RCC 7860 (cell line): Measurements from ENCODE around the gene CD69.
A peak's percentile ranks its signal among the peaks of the same experiment; 100 is the strongest.

Source experiments
- DNase-seq: peaks from one replicate; pipeline ENCODE4 v3.0.0-alpha.2; 2015; ENCODE audit warnings: low spot score
- FAIRE-seq: peaks from 2 replicates; lab custom pipeline; 2012; peaks lifted over from hg19 to GRCh38; lab: Jason Lieb, UNC

Gene CD69

DNA sequence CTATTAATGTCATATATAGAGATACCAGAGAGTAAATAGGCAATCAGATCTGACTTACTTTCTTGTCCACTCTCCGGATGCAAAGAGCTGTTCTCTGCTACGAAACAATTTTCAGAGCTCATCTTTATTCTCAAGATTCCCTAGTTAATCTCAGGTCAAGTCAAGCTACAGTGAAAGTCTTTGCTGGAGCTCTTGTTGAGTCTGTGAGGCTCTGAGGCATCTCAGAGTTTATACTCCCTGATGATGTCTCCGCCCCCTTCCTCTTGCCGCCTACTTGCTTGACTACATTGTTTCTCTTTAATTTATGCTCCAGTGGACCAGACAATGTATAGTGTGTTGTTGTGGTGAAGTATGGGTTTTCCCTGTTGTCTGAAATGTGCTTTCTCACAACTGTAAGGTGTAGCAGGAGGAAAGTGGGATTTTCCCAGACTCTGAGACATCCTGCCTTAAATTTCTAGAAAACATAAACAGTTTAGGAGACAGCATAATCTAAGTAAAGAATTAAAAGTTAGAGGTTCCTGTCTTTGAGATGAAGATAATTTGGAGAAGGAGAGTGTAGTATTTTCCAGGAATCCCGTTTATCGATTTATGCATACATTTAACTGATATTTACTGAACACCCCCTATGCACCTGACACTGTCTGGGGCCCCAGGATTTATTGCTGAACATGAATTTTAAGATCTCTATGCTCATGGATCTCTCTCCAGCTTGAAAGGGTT lies at the start of gene CD69:
Gene CD69, minus strand, starts transcription at position 203 of the 720 bp plus-strand sequence. Its CDS starts 81 bp downstream, at position 122.
- DNase-seq: peak; percentile 6
- no peak for FAIRE-seq

DNA sequence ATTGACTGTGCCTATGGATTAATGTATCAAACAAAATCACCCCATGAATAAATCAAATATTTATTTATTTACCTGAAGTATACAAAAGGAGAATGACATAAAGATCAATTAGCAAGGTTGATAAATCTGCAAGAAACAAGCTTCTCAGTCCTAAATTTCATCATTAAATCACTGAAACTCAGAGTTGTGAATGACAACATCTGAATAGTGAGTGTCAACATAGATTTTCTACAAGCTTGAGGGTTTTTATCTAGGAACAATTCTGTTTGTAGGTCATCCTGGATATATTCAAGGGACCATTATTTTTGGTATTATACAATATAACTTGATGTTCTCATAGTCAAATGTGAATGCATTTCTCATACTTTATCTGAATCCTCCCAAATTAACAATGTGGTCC lies 49.2 kb upstream of the CD69 start:
- no peak for FAIRE-seq
- no peak for DNase-seq

DNA sequence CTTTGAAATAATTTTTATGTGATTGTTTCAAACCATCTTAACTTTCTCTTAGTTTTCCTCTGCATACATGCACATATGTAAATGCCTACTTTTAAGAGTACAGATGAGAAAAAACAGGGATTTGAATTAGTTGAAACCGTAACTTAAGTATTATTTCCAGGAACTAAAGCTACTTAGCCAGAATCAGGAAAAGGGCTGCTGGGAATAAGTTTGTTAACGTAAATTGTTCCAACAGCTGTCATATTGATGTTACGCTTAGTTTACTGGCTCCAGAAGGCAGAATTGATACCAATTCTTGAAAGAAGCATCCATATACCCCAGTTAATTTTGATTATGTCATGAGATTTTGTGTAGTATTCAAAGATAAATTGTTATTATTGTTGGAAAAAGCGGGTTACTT lies 48.6 kb upstream of the CD69 start:
- FAIRE-seq (no peak), DNase-seq (no peak)

DNA sequence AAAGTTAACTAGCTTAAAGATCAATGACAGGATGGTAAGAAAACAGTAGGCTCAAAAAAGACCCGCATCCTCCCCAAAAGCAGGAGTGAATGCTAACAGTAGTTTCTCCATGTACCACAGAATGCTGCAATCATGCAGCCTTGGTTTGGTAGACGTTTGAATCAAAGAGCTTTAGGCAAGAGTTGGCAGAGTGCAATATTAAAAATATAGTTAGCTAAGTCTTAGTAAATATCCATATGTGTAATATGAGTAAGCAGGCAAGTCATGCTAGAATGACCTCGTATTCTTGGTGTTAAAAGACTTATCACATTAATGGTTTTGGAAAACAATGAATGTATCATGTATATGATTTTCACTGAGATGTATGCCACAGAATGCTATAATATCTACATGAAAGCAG lies 47.8 kb upstream of the CD69 start:
- FAIRE-seq (no peak), DNase-seq (no peak)

DNA sequence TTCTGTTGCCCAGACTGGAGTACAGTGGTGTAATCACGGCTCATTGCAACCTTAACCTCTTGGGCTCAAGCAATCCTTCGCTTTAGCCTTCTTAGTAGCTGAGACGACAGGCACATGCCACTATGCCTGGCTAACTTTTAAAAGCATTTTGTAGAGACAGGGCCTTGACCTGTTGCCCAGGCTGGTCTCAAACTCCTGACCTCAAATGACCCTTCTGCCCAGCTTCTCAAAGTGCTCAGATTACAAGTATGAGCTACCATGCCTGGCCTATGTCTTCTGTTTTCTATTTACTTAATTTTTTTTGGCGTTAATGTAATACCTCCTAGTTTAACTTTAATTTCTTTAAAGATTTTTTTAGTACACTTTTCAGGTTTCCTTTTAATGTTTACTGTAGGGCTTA lies 46.0 kb upstream of the CD69 start:
- no peak for FAIRE-seq
- no peak for DNase-seq

DNA sequence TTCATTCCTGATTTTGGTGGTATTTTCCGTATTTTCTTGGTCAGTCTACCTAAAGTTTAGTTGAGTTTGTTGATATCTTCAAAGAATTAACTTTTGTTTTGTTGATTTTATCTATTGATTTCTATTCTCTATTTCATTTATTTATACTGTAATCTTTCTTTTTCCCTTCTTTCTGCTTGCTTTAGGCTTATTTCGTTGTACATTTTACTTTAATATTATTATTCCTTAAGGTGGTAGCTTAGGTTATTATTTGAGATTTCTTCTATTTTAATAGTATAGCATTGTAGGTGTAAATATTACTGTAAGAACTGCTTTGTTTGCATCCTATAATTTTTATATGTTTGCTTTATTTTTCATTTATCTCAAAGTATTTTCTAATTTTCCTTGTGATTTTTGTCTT lies 45.2 kb upstream of the CD69 start:
- DNase-seq (no peak), FAIRE-seq (no peak)

DNA sequence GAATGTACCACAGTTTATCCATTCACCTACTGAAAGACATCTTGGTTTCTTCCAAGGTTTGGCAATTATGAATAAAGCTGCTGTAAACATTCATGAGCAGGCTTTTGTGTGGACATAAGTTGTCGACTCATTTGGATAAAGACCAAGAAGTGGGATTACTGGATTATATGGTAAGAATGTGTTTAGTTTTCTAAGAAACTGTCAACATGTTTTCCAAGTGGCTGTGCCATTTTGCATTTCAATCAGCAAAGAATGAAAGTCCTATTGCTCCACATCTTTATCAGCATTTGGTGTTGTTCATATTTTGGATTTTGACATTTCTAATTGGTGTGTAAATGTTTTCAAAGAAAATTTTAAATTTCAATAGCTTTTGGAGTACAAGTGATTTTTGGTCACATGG lies 39.3 kb upstream of the CD69 start:
- no peak for FAIRE-seq
- no peak for DNase-seq

DNA sequence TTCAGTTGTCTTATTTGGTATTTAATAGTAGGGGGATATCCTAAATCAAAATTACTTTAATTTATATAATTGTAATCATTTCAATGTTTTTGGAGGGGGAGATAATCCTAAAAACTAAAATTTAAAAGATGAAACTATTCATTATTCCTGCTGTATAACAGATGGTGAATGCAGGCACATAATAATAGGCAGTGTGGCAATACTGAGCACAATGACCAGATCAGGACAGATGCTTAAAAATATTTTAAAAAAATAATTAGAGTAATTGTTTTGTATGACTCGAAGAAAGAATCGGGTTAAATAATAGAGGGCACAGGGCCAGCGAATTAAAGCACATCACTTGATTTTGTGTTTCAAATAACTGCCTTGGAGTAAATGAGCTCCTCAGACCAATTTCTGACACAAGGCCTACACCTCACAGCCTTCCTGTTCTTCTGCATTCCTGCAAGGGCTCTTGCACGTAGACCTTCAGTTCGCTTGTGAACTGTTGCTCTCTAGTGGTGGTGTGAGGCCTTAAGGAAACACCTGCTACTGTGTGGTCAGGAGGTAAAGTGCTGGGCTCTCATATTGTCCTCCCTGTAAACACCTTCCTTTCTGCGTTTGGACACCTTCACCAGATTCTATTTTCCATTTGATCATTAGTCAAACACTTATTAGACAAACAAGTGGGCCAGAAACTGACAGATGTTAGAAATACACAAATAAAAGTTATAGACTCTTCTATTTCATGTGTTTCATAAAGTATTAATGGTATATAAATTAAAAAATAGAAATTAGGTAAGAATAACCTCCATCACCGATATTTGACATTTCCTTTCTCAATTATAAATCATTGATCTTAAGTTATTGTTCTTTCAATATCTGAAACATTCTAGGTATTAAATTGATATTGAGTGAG lies 37.3 kb upstream of the CD69 start:
- FAIRE-seq (no peak), DNase-seq (no peak)

DNA sequence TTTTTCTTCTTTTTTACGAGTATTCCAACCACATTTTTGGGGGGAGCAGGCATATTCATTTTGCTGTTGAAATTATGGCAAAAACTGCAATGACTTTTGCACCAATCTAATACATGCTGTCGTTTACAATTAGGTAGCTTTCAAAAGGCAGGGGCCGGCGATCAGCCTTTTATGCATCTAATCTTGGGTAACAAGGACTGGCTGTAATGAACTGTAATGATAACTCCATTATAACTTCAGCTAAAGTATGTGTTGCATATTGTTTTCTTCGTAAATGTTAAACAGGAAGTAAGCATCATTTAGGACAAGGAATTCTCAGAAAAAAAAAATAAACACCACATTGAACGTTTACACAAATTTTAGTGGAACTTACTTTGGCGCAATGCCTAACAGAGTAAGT lies 36.3 kb upstream of the CD69 start:
- DNase-seq: no peak
- FAIRE-seq: no peak

DNA sequence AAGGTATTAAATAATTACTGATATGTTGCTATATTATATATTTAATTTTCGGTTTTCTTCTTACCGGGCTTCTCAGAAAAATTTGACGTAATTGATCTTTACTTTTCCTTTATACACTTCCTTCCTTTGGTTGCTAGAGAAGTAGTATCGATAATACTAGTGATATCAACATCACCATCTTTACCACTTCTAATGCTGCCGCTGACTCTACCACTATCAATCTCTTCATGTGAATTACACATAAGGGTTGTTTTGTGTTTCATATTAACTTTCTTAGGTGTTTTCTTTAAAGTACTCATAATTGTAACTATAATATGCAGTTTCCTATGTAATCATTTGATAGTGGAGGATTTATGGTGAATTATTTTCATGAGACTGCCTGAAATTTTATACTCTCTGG lies 35.6 kb upstream of the CD69 start:
- no peak for DNase-seq
- FAIRE-seq: no peak

DNA sequence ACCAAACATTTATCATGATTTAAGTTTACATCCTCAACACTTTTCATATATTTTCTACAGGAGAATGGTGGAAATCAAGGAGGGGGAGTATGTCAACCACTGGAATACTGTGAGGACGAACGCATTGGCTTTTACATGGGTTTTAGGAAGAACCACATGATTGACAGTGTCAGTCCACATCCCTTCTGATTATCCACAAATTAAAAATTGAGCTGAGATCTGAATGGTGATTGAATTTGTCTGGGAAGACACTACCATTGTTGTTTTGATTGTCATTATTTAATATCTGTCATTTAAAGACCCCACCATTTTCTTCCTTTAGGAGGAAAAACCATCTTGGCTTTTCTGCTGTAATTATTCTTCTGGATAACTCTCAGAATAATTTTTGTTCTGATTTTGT lies 35.2 kb upstream of the CD69 start:
- no peak for FAIRE-seq
- no peak for DNase-seq

DNA sequence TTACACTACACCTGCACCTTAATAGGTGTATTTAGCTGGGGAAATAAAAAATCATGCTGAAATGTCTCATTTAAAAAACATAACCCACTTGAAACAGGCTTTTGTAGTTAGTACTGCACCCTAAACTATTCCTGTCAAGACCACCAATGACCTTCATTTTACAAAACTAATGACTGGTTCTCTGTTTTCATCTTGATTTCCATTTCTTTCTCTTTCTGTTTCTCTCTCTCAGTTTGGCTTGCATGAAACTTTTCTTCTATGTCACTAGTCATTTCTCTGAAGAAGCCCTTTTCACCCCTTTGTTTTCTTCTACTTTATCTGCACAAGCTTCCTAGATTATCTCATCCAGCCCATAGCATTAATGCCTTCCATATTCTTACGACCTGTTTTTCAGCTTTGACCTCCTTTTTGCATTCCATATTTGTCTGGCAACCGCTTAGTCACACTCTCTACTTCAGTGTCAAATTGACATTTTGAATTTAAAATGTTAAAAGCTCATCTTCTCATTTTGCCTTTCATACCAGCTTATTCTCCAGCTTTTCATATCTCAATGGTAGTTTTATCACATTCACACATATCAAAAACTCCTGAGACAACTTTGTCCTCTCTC lies 33.9 kb upstream of the CD69 start:
- FAIRE-seq (no peak), DNase-seq (no peak)

DNA sequence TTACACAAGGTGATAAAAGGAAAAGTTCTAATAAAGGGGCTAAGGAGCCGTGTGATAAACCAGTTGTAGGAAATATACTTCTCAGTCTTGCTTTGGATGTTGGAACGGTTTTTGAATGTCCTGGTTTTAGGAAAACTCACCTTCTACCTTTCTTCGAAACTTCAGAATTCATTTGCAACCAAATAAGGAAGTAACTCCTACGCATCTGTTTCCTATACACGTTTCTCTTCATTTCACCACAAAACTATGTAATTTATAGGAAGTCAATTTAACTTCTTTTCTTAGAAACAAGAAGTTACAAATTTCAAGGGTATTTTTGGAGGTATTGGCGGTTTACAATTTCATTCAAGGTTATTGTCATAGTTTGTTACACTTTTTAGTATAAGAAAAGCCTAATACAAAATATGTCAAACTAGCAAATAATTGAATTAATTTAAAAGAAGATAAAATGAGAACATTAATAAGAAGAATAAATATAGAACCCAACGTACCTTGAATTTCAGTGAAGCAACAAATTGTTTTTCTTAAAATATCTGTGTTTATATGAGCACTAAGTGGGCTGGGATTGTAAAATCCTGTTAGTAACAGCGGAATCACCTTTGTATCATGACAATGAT lies 33.2 kb upstream of the CD69 start:
- no peak for FAIRE-seq
- DNase-seq: no peak

DNA sequence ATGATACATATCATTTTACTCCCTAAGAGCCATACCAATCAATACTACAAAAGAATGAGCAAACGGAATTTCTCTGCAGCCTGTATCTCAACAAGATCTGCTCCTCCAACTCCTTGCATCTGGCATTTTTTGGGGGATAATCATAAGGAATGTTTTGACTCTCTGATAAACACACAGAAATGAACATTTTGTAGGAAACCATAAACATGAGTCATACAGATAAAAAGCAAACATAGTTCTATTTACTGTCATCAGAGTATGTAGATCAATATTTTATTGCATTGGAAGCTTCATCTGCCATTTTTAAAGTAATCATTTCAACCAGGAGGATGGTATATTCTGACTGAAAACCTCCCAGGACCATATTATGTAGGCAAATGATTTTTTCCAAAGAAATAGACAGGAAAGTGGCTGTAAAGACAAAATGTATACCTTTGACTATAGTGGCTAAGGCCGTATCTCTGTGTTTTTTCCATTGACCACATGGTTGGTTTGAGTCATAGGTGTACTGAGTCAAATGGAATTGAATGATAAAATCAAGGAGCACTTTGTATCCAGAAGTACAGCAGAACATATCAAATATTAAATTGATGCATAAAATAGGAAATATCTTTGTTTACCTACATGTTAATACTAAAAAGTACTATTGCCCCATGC lies 32.4 kb upstream of the CD69 start:
- FAIRE-seq: no peak
- DNase-seq: no peak

DNA sequence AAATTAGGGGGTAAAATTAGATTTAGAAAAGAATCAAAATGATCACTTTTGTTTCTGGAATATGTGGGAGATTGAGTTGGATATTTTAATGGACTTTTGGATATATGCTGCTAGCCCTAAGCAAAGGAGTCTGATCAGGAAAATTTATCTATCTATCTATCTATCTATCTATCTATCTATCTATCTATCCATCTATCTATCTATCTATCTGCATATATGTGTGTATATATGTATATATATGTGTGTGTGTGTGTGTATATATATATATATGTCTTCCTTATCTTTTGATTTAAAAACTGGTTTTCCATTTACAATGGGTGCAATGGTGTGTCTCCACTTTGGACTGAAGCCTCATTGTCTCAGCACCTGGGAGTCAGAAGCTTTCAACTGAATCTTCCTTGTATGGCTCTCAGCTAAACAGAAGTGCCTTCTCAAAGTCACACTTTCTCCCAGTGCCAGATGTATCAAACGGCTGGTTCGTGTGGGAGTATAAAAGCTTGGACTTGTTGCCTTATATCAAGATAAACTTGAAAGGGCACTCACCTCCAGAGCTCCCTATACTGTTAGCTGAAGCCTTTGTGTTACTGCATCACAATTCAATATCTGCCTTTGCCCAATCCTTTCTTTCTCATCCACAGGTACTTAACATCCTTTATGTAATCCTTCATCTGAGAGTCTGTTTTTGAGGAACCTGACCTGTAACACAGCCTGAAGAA lies 31.6 kb upstream of the CD69 start:
- DNase-seq (no peak), FAIRE-seq (no peak)

DNA sequence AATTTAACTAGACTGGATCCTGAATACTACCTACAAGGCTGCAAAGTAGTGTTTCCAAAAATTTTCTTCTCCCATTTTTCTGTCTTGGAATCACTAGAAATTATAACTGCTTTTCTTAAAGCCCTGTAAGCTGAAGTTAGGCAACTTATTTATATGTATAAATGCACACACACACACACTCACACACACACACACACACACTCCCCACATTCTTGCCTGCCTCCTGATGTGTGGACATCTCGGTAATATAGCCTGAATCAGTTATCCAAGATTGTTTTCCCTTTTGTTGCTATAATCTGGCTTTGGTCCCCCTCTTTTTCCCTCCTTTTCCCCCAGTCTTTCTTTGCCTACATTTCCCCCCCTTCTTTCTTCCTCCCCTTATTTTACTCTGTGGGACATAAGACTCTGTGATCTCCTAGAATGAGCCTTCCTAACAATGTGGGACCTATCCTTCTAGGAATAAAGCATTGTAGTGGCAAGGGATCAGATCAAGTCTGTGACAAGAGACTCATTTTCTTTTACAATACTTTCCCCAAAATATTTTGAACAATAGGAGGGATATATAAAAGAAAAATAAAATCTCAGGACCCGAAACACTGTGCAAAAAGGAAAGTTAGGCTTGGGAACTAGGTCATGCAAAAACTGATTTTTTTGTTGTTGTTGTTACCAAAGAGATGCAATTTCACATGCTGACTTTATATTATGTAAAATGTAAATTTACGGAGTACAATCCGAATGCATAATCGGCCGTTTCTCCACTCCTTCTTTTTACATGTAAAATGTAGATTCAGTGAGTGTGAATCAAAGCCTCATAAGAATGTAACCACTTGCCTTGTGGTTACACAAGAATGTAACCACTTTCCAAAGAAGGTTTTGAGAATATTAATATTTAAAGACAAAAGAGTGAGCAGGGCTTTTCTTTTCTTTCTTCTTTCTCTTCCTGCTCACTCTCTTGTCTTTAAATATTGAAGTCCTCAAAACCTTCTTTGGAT lies 26.3 kb upstream of the CD69 start:
- FAIRE-seq: no peak
- DNase-seq: no peak

DNA sequence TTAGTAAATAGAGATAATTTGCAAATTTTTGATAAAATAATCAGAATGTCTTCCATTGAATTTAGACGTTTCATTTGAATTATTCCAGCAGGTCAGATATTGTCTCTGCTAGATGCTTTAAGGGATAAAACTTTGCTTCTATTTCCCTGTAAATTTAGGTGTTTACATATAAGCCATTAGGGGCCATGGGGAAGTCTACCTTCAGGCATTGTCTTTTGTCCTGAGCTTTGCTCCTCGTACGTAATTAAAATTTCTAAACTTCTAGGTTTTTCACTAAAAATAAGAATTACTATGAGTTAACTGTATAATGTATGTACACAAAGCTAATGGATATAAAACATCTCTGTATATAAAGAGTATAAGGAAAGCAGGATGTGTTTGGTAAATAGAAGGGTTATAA lies 24.1 kb upstream of the CD69 start:
- FAIRE-seq: no peak

DNA sequence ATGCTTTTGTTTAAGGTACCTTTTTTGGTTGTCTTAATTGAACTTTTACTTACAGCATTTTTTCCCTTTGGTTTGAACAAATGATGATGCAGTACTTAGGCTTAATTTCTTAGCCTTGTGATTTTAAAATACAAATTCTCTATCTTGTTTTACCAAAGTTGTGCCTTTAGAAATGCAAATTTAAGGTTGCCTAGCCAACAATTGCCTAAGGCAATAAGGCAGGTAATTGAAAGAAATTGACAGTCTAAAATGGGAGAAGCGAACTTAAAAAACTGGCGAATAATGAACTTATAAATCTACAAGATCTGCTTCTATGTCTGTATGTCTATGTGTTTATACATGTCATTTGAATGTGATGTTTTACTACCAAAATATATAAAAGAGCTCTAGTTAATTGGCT lies 23.6 kb upstream of the CD69 start:
- DNase-seq (no peak), FAIRE-seq (no peak)

More for the DNA sequence above, 24.1 kb upstream of the CD69 start:
- DNase-seq: no peak
